Ectodermal cell (in vitro differentiated cells): ENCODE data around the gene UBE4A.
"Not testable (repeated sequence)": the region's sequence is repeated elsewhere in the genome, so short reads cannot be mapped to it uniquely, and the experiment has no call there.

Experiments used
- H3K27ac ChIP-seq: 2 replicates; pipeline ENCODE4 v1.7.0; 2013; ENCODE audit warnings: mild to moderate bottlenecking, low read depth, low read length; ENCODE audit not compliant: insufficient read depth, poor library complexity, severe bottlenecking
- H3K27me3 ChIP-seq: 2 replicates; pipeline ENCODE4 v1.7.0; 2013; ENCODE audit warnings: mild to moderate bottlenecking, low read length; ENCODE audit not compliant: insufficient read depth, control insufficient read depth, poor library complexity, severe bottlenecking
- H3K36me3 ChIP-seq: one replicate; pipeline ENCODE4 v1.7.0; 2013; ENCODE audit warnings: low read length; ENCODE audit not compliant: control insufficient read depth, insufficient read depth
- H3K4me1 ChIP-seq: one replicate; pipeline ENCODE4 v1.7.0; 2013; ENCODE audit warnings: low read length; ENCODE audit not compliant: control insufficient read depth, insufficient read depth
- H3K4me3 ChIP-seq: 2 replicates; pipeline ENCODE4 v1.7.0; 2013; ENCODE audit warnings: low read depth, low read length, control low read depth; ENCODE audit not compliant: insufficient read depth
- H3K9me3 ChIP-seq: 2 replicates; pipeline ENCODE4 v1.7.0; 2013; ENCODE audit warnings: mild to moderate bottlenecking, low read length, moderate library complexity; ENCODE audit not compliant: control insufficient read depth
- WGBS, 2 experiments: methylation state at CpG; one replicate each; pipeline ENCODE4 v1.1.7; 2013; ENCODE audit warnings: missing lambda C conversion rate in 2 of 2; 5-methylcytosine and 5-hydroxymethylcytosine counted together

UBE4A gene

GRCh38 chr11:118415739-118416068 lies 56.3 kb downstream of the UBE4A start:
- Histone ChIP-seq H3K4me1 (no peaks in the 10 kb centered on the region), H3K36me3 (no peaks in the 10 kb centered on the region), H3K27ac (no peak overlapping the region), H3K27me3 (no peaks in the 10 kb centered on the region), H3K4me3 (no peak overlapping the region), H3K9me3 (no peaks in the 10 kb centered on the region)

- H3K36me3 ChIP-seq, H3K4me3 ChIP-seq, H3K27me3 ChIP-seq, H3K4me1 ChIP-seq, H3K9me3 ChIP-seq, H3K27ac ChIP-seq: not testable (repeated sequence)
These were observed 57.5 kb downstream of the UBE4A start for GRCh38 chr11:118416900-118417299.

- no peak overlapping the region for H3K27ac ChIP-seq
- no peaks in the 10 kb centered on the region for H3K9me3 ChIP-seq
- no peak overlapping the region for H3K4me3 ChIP-seq
- no peaks in the 10 kb centered on the region for H3K4me1 ChIP-seq
- 66 to 81% methylated on average over 2 to 4 of the region's 4 CpGs for WGBS, 2 experiments
- H3K27me3 ChIP-seq: no peaks in the 10 kb centered on the region
- H3K36me3 ChIP-seq: no peaks in the 10 kb centered on the region
These were observed 58.4 kb downstream of the UBE4A start for GRCh38 chr11:118417801-118418200.

GRCh38 chr11:118418766-118419165 lies 59.4 kb downstream of the UBE4A start:
- Histone ChIP-seq H3K27ac (no peak overlapping the region), H3K36me3 (no peaks in the 10 kb centered on the region), H3K9me3 (no peaks in the 10 kb centered on the region), H3K4me3 (no peak overlapping the region), H3K4me1 (no peaks in the 10 kb centered on the region), H3K27me3 (no peaks in the 10 kb centered on the region)
- 91 to 93% methylated on average over 5 of the region's 5 CpGs for WGBS, 2 experiments

- Histone ChIP-seq H3K4me1 (no peaks in the 10 kb centered on the region), H3K27ac (no peak overlapping the region), H3K36me3 (no peaks in the 10 kb centered on the region), H3K4me3 (no peak overlapping the region), H3K9me3 (no peaks in the 10 kb centered on the region), H3K27me3 (no peaks in the 10 kb centered on the region)
- WGBS, 2 experiments: 75 to 79% methylated on average over 1 of the region's 1 CpG
These were observed 68.3 kb downstream of the UBE4A start for GRCh38 chr11:118427707-118428106.

- Histone ChIP-seq H3K36me3 (no peaks in the 10 kb centered on the region), H3K9me3 (no peaks in the 10 kb centered on the region), H3K4me3 (no peak overlapping the region), H3K4me1 (peaks cover 9% of the 10 kb centered on the region), H3K27me3 (peaks cover 6% of the 10 kb centered on the region), H3K27ac (no peak overlapping the region)
- WGBS, 2 experiments: 67 to 84% methylated on average over 1 to 2 of the region's 2 CpGs
These were observed 71.6 kb downstream of the UBE4A start for GRCh38 chr11:118430956-118431355.

- peak overlapping the region; percentile 2 for H3K27ac ChIP-seq
- H3K9me3 ChIP-seq: no peaks in the 10 kb centered on the region
- no peaks in the 10 kb centered on the region for H3K36me3 ChIP-seq
- 8% methylated on average over 9 of the region's 9 CpGs for WGBS, 2 experiments
- H3K4me1 ChIP-seq: peaks cover 13% of the 10 kb centered on the region
- H3K4me3 ChIP-seq: peak overlapping the region; percentile 73
- peaks cover 6% of the 10 kb centered on the region for H3K27me3 ChIP-seq
These were observed 74.7 kb downstream of the UBE4A start for GRCh38 chr11:118434123-118434552.

GRCh38 chr11:118434553-118435289 lies 75.3 kb downstream of the UBE4A start:
- Histone ChIP-seq H3K27me3 (peaks cover 6% of the 10 kb centered on the region), H3K4me1 (peaks cover 19% of the 10 kb centered on the region), H3K9me3 (no peaks in the 10 kb centered on the region), H3K27ac (peak overlapping the region; percentile 96), H3K4me3 (peak overlapping the region; percentile 73), H3K36me3 (no peaks in the 10 kb centered on the region)
- WGBS, 2 experiments: 0% methylated on average over 39 of the region's 39 CpGs

GRCh38 chr11:118435290-118435892 lies 76.0 kb downstream of the UBE4A start:
- Histone ChIP-seq H3K27me3 (peaks cover 6% of the 10 kb centered on the region), H3K4me3 (peak overlapping the region; percentile 73), H3K9me3 (no peaks in the 10 kb centered on the region), H3K36me3 (no peaks in the 10 kb centered on the region), H3K27ac (peak overlapping the region; percentile 96), H3K4me1 (peaks cover 20% of the 10 kb centered on the region)
- 0% methylated on average over 34 of the region's 34 CpGs for WGBS, 2 experiments

GRCh38 chr11:118435893-118436624 lies 76.7 kb downstream of the UBE4A start, which contains the start of gene KMT2A:
Gene KMT2A, plus strand, starts transcription at chr11:118436492. Its CDS starts 21 bp downstream, at chr11:118436513.
- Histone ChIP-seq H3K27ac (peak within 1 kb of the TSS; percentile 96), H3K36me3 (no peaks in the 10 kb centered on the region), H3K9me3 (no peaks in the 10 kb centered on the region), H3K4me1 (peaks cover 24% of the 10 kb centered on the region), H3K27me3 (peaks cover 6% of the 10 kb centered on the region), H3K4me3 (peak within 1 kb of the TSS; percentile 73)
- WGBS, 2 experiments: 0% methylated on average over 83 of the region's 83 CpGs
